Psoas muscle (tissue), 8 donors: ENCODE results near the gene KCNMA1. TPM values are rescaled to one million over a fixed set of nuclear protein-coding genes. Genes with fewer than 3 reads are reported as not detected.

Source experiments
- ATAC-seq, 4 donors: fragments of 200-7000 bp; cut with Tn5 transposase; one replicate each; pipeline ENCODE4 v1.9.1; 2020; ENCODE audit warnings: moderate library complexity in 3 of 4, mild to moderate bottlenecking in 2 of 4
- DNase-seq, 2 donors: peaks; one replicate each; pipeline ENCODE4 v3.0.0-alpha.2; 2020
- H3K27ac ChIP-seq: fragments of 200-600 bp; one replicate; pipeline ENCODE4 v1.8.0; 2022
- H3K27me3 ChIP-seq, 3 donors: fragments of 200-600 bp in 1 of 3; one replicate each; pipeline versions ENCODE4 v1.6.1 to v1.8.0; 2013 to 2022; ENCODE audit warnings: low read length in 2 of 3, mild to moderate bottlenecking in 2 of 3, moderate library complexity in 1 of 3; ENCODE audit not compliant: insufficient read depth in 3 of 3
- H3K36me3 ChIP-seq, 2 donors: fragments of 200-600 bp in 1 of 2; one replicate each; pipeline versions ENCODE4 v1.6.1 to v1.8.0; 2013 to 2022; ENCODE audit warnings: low read depth in 1 of 2, mild to moderate bottlenecking in 1 of 2, moderate library complexity in 1 of 2; ENCODE audit not compliant: insufficient read depth in 1 of 2
- H3K4me1 ChIP-seq: fragments of 200-600 bp; one replicate; pipeline ENCODE4 v1.8.0; 2022
- H3K4me3 ChIP-seq: fragments of 200-600 bp; one replicate; pipeline ENCODE4 v1.8.0; 2022; ENCODE audit warnings: mild to moderate bottlenecking
- H3K9me3 ChIP-seq: fragments of 200-600 bp; one replicate; pipeline ENCODE4 v1.8.0; 2022
- whole genome bisulfite sequencing, 3 donors: extraction: QIAGEN DNeasy Blood & Tissue Kit; methylation state at CpG; one replicate each; pipeline versions ENCODE4 v1.1.6 to v1.1.7; 2013; 5-methylcytosine and 5-hydroxymethylcytosine counted together
- intact Hi-C, 2 donors: fragments of 100-400 bp; cut with DNase I; formaldehyde crosslinking; loops; one replicate each; pipeline versions ENCODE4 v1.11.0 to v1.14.2; 2022
- polyA plus RNA-seq, 3 donors: library from polyadenylated mRNA; stranded (reverse); fragments of 200-250 nt; gene quantifications; one replicate each; pipeline ENCODE4 v1.2.3, GENCODE V29; 2013
- total RNA-seq, 4 donors: library from RNA; stranded (reverse); fragmentation: NEBNext Ultra II Directional in 2 of 4; extraction: Animal tissue kit (Norgen Biotek cat#: 25700) in 2 of 4; gene quantifications; one replicate each; pipeline versions ENCODE4 v1.2.1 to v1.2.4, GENCODE V29; 2021 to 2023
- TF ChIP-seq, protein P1 (sequence below): fragments of 200-600 bp; IDR thresholded peaks from one replicate; pipeline ENCODE4 v1.8.0; 2022; ENCODE audit warnings: antibody characterized with exemption
- donor health status: healthy with polysubstance abuse.
- donor health status: DM: no; HTN: no; CAD: no; lungs with moderate emphysema.
- donor health status: Bipolar disorder and iron deficiency.
- donor health status: healthy.
- donor health status: DM: yes; HTN: yes; CAD: no.
- donor health status: DM: no; HTN: no; CAD: no.
- donor health status: DM: no; HTN: no; CAD: no.
- donor health status: DM: yes; HTN: yes; CAD: no.

Gene KCNMA1
- total and polyA plus RNA-seq, 7 donors = 7.9 to 53.0 (median 41.9) TPM

DNA sequence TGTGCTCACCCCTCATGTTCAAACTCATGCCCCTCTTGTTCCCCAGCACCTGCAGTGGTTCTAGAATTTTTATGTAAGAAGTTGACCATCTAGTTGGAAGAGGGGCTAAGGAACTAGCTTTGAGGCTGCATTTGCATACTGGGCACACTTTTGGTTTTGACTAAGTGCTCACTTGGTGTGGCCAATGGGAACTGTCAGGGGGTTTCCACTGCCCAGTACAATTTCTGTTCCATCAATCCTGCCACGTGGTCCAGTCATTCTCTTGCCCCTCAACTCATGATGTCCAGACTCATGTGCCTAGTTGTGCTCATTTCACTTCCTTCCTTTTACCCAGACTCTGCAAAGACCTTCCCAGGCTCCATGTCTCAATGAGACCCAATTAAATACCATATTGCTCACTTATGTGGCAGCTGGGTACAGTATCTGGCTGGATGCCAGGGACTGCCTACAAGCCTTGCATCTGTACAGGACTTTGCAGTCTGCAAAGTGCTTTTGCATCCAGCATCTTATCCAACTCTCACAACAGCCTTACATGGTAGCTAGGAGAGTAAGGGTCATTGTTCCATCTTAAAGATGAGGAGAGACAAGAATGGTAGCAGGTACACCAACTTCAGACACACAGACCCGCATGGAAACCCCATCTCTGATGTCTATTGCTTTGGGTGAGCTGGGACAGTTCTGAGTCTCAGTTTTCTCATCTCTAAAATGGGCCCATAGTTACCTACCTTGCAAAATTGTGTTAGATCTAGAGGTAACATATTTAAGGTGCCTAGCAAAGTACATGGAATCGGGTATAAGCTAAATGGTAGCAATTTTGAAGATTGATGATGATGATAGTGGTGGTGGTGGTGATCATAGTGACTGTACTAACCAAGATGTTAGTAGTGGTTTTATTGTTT is 30.1 kb upstream of the KCNMA1 start:
- H3K4me3 ChIP-seq = no peak overlapping the region

DNA sequence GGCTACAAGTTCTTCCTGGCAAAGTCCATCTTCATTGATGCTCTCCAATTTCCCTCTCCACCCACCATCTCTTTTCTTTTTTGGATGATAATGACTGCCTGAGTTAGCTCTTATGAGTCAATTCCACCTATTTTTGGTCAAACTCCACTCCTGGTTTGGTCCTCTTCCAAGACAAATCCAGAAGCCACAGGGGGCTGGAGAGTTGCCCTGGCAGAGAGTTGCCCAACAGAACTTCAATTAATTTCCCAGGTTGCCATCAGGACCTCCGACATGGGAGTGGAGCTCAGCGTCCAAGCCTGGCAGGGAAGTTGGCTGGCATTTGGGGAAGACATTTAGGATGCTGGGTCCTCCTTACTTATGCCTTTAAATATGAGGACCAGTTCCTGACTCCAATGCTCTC is 29.2 kb upstream of the KCNMA1 start:
- intact Hi-C loops = no loop called here
- H3K36me3 ChIP-seq = no peaks in the 10 kb centered on the region
- H3K27ac ChIP-seq = no peak overlapping the region
- 70 to 98% (median 83%) methylated on average over 2 of the region's 2 CpGs for WGBS, 3 donors
- no peaks in the 10 kb centered on the region for H3K9me3 ChIP-seq
- H3K27me3 ChIP-seq = peaks cover 0 to 8% (median 0%) of the 10 kb centered on the region in 3 donors
- no peak for ATAC-seq
- DNase-seq = no peak
- no peaks in the 10 kb centered on the region for H3K4me1 ChIP-seq
- TF ChIP-seq, protein P1, sequence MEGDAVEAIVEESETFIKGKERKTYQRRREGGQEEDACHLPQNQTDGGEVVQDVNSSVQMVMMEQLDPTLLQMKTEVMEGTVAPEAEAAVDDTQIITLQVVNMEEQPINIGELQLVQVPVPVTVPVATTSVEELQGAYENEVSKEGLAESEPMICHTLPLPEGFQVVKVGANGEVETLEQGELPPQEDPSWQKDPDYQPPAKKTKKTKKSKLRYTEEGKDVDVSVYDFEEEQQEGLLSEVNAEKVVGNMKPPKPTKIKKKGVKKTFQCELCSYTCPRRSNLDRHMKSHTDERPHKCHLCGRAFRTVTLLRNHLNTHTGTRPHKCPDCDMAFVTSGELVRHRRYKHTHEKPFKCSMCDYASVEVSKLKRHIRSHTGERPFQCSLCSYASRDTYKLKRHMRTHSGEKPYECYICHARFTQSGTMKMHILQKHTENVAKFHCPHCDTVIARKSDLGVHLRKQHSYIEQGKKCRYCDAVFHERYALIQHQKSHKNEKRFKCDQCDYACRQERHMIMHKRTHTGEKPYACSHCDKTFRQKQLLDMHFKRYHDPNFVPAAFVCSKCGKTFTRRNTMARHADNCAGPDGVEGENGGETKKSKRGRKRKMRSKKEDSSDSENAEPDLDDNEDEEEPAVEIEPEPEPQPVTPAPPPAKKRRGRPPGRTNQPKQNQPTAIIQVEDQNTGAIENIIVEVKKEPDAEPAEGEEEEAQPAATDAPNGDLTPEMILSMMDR = no peak
- H3K4me3 ChIP-seq = no peak overlapping the region

More for the DNA sequence above, 30.1 kb upstream of the KCNMA1 start:
- WGBS, 3 donors = 74 to 80% (median 80%) methylated on average over 3 of the region's 3 CpGs
- peaks cover 0 to 8% (median 0%) of the 10 kb centered on the region in 3 donors for H3K27me3 ChIP-seq
- H3K36me3 ChIP-seq = no peaks in the 10 kb centered on the region
- DNase-seq (no peak), ATAC-seq (no peak)
- intact Hi-C loops = no loop called here
- TF ChIP-seq, protein P1 = no peak
- H3K27ac ChIP-seq = no peak overlapping the region
- H3K9me3 ChIP-seq = no peaks in the 10 kb centered on the region
- no peaks in the 10 kb centered on the region for H3K4me1 ChIP-seq

DNA sequence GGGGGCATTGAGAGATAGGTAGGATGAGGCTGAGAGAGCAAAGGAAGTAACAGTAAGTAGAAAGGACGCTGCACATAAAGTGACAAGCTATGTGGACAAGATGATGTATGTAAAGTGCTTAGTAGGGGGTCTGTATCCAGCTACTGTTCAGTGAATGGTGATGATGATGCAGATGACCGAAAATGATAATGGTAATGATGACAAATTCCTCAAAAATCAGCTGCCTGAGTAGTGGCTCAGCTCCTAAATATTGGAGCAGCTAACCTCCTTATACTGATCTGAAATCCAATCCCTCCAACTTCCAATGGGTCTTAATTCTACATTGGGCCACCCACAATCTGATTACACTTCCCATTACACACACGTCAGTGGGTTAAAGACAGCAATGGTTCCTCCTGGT is 27.1 kb upstream of the KCNMA1 start:
- Histone ChIP-seq H3K4me1 (no peaks in the 10 kb centered on the region), H3K9me3 (no peaks in the 10 kb centered on the region), H3K36me3 (no peaks in the 10 kb centered on the region), H3K27ac (no peak overlapping the region), H3K4me3 (no peak overlapping the region), H3K27me3 (peaks cover 0 to 4% (median 0%) of the 10 kb centered on the region in 3 donors)
- no peak for ATAC-seq
- intact Hi-C loops = no loop called here
- no peak for DNase-seq
- 50 to 66% (median 50%) methylated on average over 3 of the region's 3 CpGs for WGBS, 3 donors
- TF ChIP-seq, protein P1 = no peak

DNA sequence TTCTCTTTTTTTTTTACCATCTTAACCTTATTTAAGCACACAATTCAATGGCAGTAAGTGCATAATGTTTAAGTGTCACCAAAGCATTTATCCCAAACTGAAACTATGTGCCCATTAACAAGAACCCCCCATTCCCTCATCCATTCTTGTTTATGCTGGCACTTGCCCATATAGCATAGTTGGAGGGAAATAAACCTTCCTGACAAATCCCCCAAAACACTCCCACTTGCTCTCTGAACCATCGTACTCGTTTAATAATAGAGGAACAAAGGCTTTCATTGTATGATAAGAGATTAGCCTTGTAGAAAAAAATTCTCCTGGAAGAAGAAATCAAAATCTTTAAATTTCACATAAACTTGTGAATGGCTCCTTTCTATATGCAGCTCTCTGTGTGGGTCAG is 26.4 kb upstream of the KCNMA1 start:
- TF ChIP-seq, protein P1 = no peak
- ATAC-seq = no peak
- Histone ChIP-seq H3K27me3 (no peaks in the 10 kb centered on the region), H3K9me3 (no peaks in the 10 kb centered on the region), H3K4me1 (no peaks in the 10 kb centered on the region), H3K36me3 (no peaks in the 10 kb centered on the region), H3K27ac (no peak overlapping the region), H3K4me3 (no peak overlapping the region)
- no peak for DNase-seq
- 37 to 45% (median 42%) methylated on average over 2 of the region's 2 CpGs for WGBS, 3 donors
- intact Hi-C loops = no loop called here
